Osteocyte (in vitro differentiated cells): ENCODE measurements around the gene SND1. TPM values are rescaled to one million over a fixed set of nuclear protein-coding genes. Genes with fewer than 3 reads are reported as not detected.
A peak's percentile ranks its signal among the peaks of the same experiment; 100 is the strongest.

Experiments
- DNase-seq: peaks from one replicate; pipeline ENCODE4 v3.0.0; 2021; ENCODE audit warnings: mixed read lengths; ENCODE audit not compliant: unreplicated experiment; ENCODE audit errors: extremely low spot score
- H3K27ac Mint-ChIP-seq: one replicate; pipeline ENCODE4 v1.8.0; 2021; ENCODE audit warnings: mild to moderate bottlenecking, mixed read lengths; ENCODE audit not compliant: unreplicated experiment
- H3K27me3 Mint-ChIP-seq: one replicate; pipeline ENCODE4 v1.8.0; 2021; ENCODE audit warnings: mixed read lengths; ENCODE audit not compliant: unreplicated experiment
- H3K36me3 Mint-ChIP-seq: one replicate; pipeline ENCODE4 v1.8.0; 2021; ENCODE audit warnings: mixed read lengths; ENCODE audit not compliant: unreplicated experiment
- H3K4me1 Mint-ChIP-seq: one replicate; pipeline ENCODE4 v1.8.0; 2021; ENCODE audit warnings: mixed read lengths; ENCODE audit not compliant: unreplicated experiment
- H3K4me3 Mint-ChIP-seq: one replicate; pipeline ENCODE4 v1.8.0; 2021; ENCODE audit warnings: mild to moderate bottlenecking, moderate library complexity, mixed read lengths; ENCODE audit not compliant: unreplicated experiment
- H3K9me3 Mint-ChIP-seq: one replicate; pipeline ENCODE4 v1.8.0; 2021; ENCODE audit warnings: mixed read lengths; ENCODE audit not compliant: unreplicated experiment
- CTCF ChIP-seq: fragments of 200-600 bp; sonication (generic); IDR thresholded peaks from 2 replicates; pipeline ENCODE4 v1.5.0; 2021; ENCODE audit warnings: antibody characterized with exemption, mild to moderate bottlenecking, moderate library complexity
- total RNA-seq: library from RNA; stranded (reverse); gene quantifications from 2 replicates; pipeline ENCODE4 v1.2.1, GENCODE V29; 2021

SND1 gene
- total RNA-seq, 1 donor from 2014 or later, result 229 TPM

DNA sequence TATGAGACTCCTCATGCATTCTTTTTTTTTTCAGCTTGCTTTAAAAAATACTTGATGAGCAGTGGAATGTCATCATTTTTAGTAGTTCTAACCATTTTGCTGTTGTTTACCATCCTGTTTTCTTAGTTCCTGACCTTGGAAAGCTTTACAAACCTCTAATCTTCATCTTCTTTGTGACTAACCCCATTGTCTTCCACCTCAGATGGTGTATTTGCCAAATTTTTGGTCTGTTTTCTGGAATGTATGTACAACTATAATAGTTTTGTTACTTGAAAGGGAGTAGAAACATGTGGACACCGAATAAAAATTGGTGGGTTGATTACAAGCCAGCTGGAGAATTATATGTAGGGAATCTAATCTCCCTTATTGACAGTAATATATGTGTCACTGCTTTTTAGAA is 172.7 kb downstream of the SND1 start:
- H3K4me3 Mint-ChIP-seq, result no peak overlapping the region
- H3K36me3 Mint-ChIP-seq, result peaks cover 1% of the 10 kb centered on the region
- no peak for TF ChIP-seq CTCF
- no peak for DNase-seq
- no peaks in the 10 kb centered on the region for H3K27me3 Mint-ChIP-seq
- no peak overlapping the region for H3K27ac Mint-ChIP-seq
- no peaks in the 10 kb centered on the region for H3K9me3 Mint-ChIP-seq
- peaks cover 24% of the 10 kb centered on the region for H3K4me1 Mint-ChIP-seq

GRCh38 chr7:127828843-127829500 is 177.0 kb downstream of the SND1 start:
- Mint-ChIP-seq H3K9me3 (no peaks in the 10 kb centered on the region), H3K4me1 (peaks cover 16% of the 10 kb centered on the region), H3K27me3 (no peaks in the 10 kb centered on the region), H3K36me3 (no peaks in the 10 kb centered on the region), H3K4me3 (no peak overlapping the region), H3K27ac (peak overlapping the region; percentile 9)
- no peak for DNase-seq
- TF ChIP-seq CTCF, result no peak

GRCh38 chr7:127831318-127832219 is 179.6 kb downstream of the SND1 start:
- DNase-seq, result no peak
- TF ChIP-seq CTCF, result no peak
- Mint-ChIP-seq H3K36me3 (peaks cover 2% of the 10 kb centered on the region), H3K4me1 (peaks cover 18% of the 10 kb centered on the region), H3K9me3 (peaks cover 4% of the 10 kb centered on the region), H3K4me3 (no peak overlapping the region), H3K27ac (no peak overlapping the region), H3K27me3 (no peaks in the 10 kb centered on the region)

DNA sequence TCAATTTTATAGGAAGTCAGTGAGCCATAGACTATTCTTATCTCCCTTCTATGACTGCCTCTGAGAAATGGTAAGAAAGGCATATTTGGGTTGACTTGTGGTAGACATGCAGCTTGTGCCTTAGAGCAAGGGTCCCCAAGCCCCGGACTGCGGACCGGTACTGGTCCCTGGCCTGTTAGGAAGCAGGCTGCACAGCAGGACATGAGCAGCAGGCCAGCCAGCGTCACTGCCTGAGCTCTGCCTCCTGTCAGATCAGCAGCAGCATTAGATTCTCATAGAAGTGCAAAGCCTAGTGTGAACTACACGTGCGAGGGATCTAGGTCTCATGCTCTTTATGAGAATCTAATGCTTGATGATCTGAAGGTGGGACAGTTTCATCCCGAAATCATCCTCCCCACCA is 180.6 kb downstream of the SND1 start:
- H3K27ac Mint-ChIP-seq, result no peak overlapping the region
- TF ChIP-seq CTCF, result no peak
- no peaks in the 10 kb centered on the region for H3K27me3 Mint-ChIP-seq
- no peak for DNase-seq
- peaks cover 18% of the 10 kb centered on the region for H3K4me1 Mint-ChIP-seq
- H3K9me3 Mint-ChIP-seq, result peaks cover 4% of the 10 kb centered on the region
- no peak overlapping the region for H3K4me3 Mint-ChIP-seq
- peaks cover 4% of the 10 kb centered on the region for H3K36me3 Mint-ChIP-seq

DNA sequence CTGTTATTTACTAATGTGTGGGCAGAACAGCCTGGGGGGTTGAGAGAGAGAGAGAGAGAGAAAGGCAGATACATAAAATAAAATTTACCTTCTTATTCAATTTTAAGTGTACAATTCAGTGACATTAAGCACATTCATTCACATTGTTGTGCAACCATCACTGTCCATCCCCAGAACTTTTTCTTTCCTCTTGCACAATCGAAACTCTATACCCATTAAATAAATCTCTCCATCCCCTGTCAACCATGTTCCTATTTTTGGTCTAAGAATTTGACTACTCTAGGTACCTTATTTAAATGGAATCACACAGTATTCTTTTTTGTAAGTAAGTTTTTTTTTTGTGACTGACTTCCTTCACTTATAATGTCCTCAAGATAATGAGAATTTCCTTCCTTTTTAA is 181.6 kb downstream of the SND1 start:
- Mint-ChIP-seq H3K4me1 (peaks cover 18% of the 10 kb centered on the region), H3K27me3 (no peaks in the 10 kb centered on the region), H3K36me3 (peaks cover 9% of the 10 kb centered on the region), H3K4me3 (no peak overlapping the region), H3K27ac (no peak overlapping the region), H3K9me3 (peaks cover 9% of the 10 kb centered on the region)
- no peak for DNase-seq
- no peak for TF ChIP-seq CTCF
